H9 (cell line): Measurements from ENCODE around the gene LARGE1. TPM values are rescaled to one million over a fixed set of nuclear protein-coding genes. Genes with fewer than 3 reads are reported as not detected.

Source experiments
- DNase-seq: peaks from one replicate; pipeline ENCODE4 v3.0.0-alpha.2; 2017
- H2AFZ ChIP-seq: one replicate; pipeline ENCODE4 v1.6.1; 2013; ENCODE audit warnings: mild to moderate bottlenecking, low read length, control low read depth, moderate library complexity
- H2AK5ac ChIP-seq: 2 replicates; pipeline ENCODE4 v1.6.1; 2013; ENCODE audit warnings: low read length, control low read depth, mixed read lengths; ENCODE audit not compliant: insufficient read length
- H2BK120ac ChIP-seq: one replicate; pipeline ENCODE4 v1.6.1; 2013; ENCODE audit warnings: low read depth, mild to moderate bottlenecking, low read length, control low read depth, inconsistent platforms; ENCODE audit not compliant: poor library complexity, severe bottlenecking
- H2BK12ac ChIP-seq: 2 replicates; pipeline ENCODE4 v1.6.1; 2013; ENCODE audit warnings: low read length, control low read depth, mixed read lengths, low read depth; ENCODE audit not compliant: insufficient read length
- H2BK15ac ChIP-seq: 2 replicates; pipeline ENCODE4 v1.6.1; 2013; ENCODE audit warnings: low read depth, low read length, control low read depth
- H2BK20ac ChIP-seq: one replicate; pipeline ENCODE4 v1.6.1; 2013; ENCODE audit warnings: low read depth, mild to moderate bottlenecking, low read length, control low read depth, inconsistent platforms; ENCODE audit not compliant: poor library complexity, severe bottlenecking
- H2BK5ac ChIP-seq: 2 replicates; pipeline ENCODE4 v1.6.1; 2013; ENCODE audit warnings: low read length, control low read depth, mixed read lengths; ENCODE audit not compliant: insufficient read length
- H3K14ac ChIP-seq: 2 replicates; pipeline ENCODE4 v1.6.1; 2013; ENCODE audit warnings: low read length, control low read depth; ENCODE audit not compliant: insufficient read depth
- H3K18ac ChIP-seq: 2 replicates; pipeline ENCODE4 v1.6.1; 2013; ENCODE audit warnings: low read depth, mild to moderate bottlenecking, mixed read lengths, low read length, control low read depth; ENCODE audit not compliant: insufficient read length
- H3K23ac ChIP-seq: 2 replicates; pipeline ENCODE4 v1.6.1; 2013; ENCODE audit warnings: low read length, control low read depth, mixed read lengths, low read depth; ENCODE audit not compliant: insufficient read length
- H3K23me2 ChIP-seq: 2 replicates; pipeline ENCODE4 v1.6.1; 2013; ENCODE audit warnings: low read depth, mild to moderate bottlenecking, mixed read lengths, low read length, control low read depth; ENCODE audit not compliant: insufficient read length, poor library complexity, severe bottlenecking
- H3K27ac ChIP-seq: 2 replicates; pipeline ENCODE4 v1.5.1; 2013; ENCODE audit warnings: low read length, control low read depth, mixed read lengths, low read depth; ENCODE audit not compliant: insufficient read length
- H3K27me3 ChIP-seq: 2 replicates; pipeline ENCODE4 v1.6.1; 2013; ENCODE audit warnings: low read length, control low read depth, inconsistent platforms; ENCODE audit not compliant: insufficient read depth
- H3K4ac ChIP-seq: 2 replicates; pipeline ENCODE4 v1.6.1; 2013; ENCODE audit warnings: low read depth, mild to moderate bottlenecking, control low read depth, inconsistent platforms, low read length, moderate library complexity
- H3K4me1 ChIP-seq: 2 replicates; pipeline ENCODE4 v1.6.1; 2013; ENCODE audit warnings: low read length, control low read depth, inconsistent platforms; ENCODE audit not compliant: insufficient read depth
- H3K4me2 ChIP-seq: 2 replicates; pipeline ENCODE4 v1.6.1; 2013; ENCODE audit warnings: low read length, control low read depth, mixed read lengths; ENCODE audit not compliant: insufficient read length, insufficient read depth
- H3K56ac ChIP-seq: 2 replicates; pipeline ENCODE4 v1.6.1; 2013; ENCODE audit warnings: low read depth, mild to moderate bottlenecking, mixed read lengths, low read length, control low read depth; ENCODE audit not compliant: insufficient read length
- H3K79me1 ChIP-seq: 2 replicates; pipeline ENCODE4 v1.6.1; 2013; ENCODE audit warnings: low read depth, mild to moderate bottlenecking, moderate library complexity, low read length, control low read depth, inconsistent platforms; ENCODE audit not compliant: insufficient read depth, poor library complexity, severe bottlenecking
- H3K79me2 ChIP-seq: 2 replicates; pipeline ENCODE4 v1.6.1; 2013; ENCODE audit warnings: low read length, control low read depth, inconsistent platforms; ENCODE audit not compliant: insufficient read depth
- H3K9ac ChIP-seq: 2 replicates; pipeline ENCODE4 v1.6.1; 2013; ENCODE audit warnings: low read length, control low read depth, mixed read lengths; ENCODE audit not compliant: insufficient read length; ENCODE audit errors: extremely low read depth
- H3K9me3 ChIP-seq: one replicate; pipeline ENCODE4 v1.6.1; 2013; ENCODE audit warnings: low read depth, low read length, inconsistent platforms; ENCODE audit not compliant: control insufficient read depth
- H3T11ph ChIP-seq: one replicate; pipeline ENCODE4 v1.6.1; 2013; ENCODE audit warnings: mild to moderate bottlenecking, low read length, control low read depth, inconsistent platforms
- H4K20me1 ChIP-seq: one replicate; pipeline ENCODE4 v1.6.1; 2013; ENCODE audit not compliant: control insufficient read depth, insufficient read length, insufficient read depth
- H4K5ac ChIP-seq: 2 replicates; pipeline ENCODE4 v1.6.1; 2013; ENCODE audit warnings: low read depth, mild to moderate bottlenecking, mixed read lengths, low read length, control low read depth; ENCODE audit not compliant: insufficient read length
- H4K8ac ChIP-seq: replicated peaks from 2 replicates; pipeline ENCODE4 v1.6.1; 2013; ENCODE audit warnings: low read length, control low read depth, mixed read lengths, low read depth; ENCODE audit not compliant: insufficient read length
- H4K91ac ChIP-seq: 2 replicates; pipeline ENCODE4 v1.6.1; 2013; ENCODE audit warnings: low read depth, mild to moderate bottlenecking, moderate library complexity, mixed read lengths, low read length, control low read depth; ENCODE audit not compliant: insufficient read length
- H3K27ac Mint-ChIP-seq, 3 experiments: 2 replicates in 2 of 3; 3 replicates in 1 of 3; pipeline ENCODE4 v1.8.0; 2020 to 2021; ENCODE audit warnings: mixed read lengths in 3 of 3, mild to moderate bottlenecking in 1 of 3, moderate library complexity in 1 of 3
- H3K27me3 Mint-ChIP-seq: 2 replicates; pipeline ENCODE4 v1.8.0; 2021; ENCODE audit warnings: low read depth, mild to moderate bottlenecking, moderate library complexity, mixed read lengths
- H3K36me3 Mint-ChIP-seq, 3 experiments: 2 replicates in 2 of 3; 3 replicates in 1 of 3; pipeline ENCODE4 v1.8.0; 2020 to 2021; ENCODE audit warnings: low read depth in 3 of 3, mixed read lengths in 3 of 3; ENCODE audit not compliant: insufficient read depth in 1 of 3
- H3K4me1 Mint-ChIP-seq, 2 experiments: 2 replicates each; pipeline ENCODE4 v1.8.0; 2020; ENCODE audit warnings: mixed read lengths in 2 of 2
- H3K4me3 Mint-ChIP-seq, 2 experiments: 2 replicates in 1 of 2; 3 replicates in 1 of 2; pipeline ENCODE4 v1.8.0; 2020 to 2021; ENCODE audit warnings: mild to moderate bottlenecking in 2 of 2, mixed read lengths in 2 of 2, moderate library complexity in 1 of 2
- H3K9me3 Mint-ChIP-seq, 2 experiments: 2 replicates in 1 of 2; 3 replicates in 1 of 2; pipeline ENCODE4 v1.8.0; 2020; ENCODE audit warnings: mild to moderate bottlenecking in 2 of 2, mixed read lengths in 2 of 2, moderate library complexity in 1 of 2
- WGBS: extraction: QIAGEN DNeasy Blood & Tissue Kit; methylation state at CpG from one replicate; pipeline ENCODE4 v1.1.7; 2013; ENCODE audit warnings: missing lambda C conversion rate, low lambda C conversion rate, mixed read lengths; ENCODE audit not compliant: insufficient read length; ENCODE audit errors: extremely low coverage; 5-methylcytosine and 5-hydroxymethylcytosine counted together
- total RNA-seq: library from RNA; stranded (reverse); gene quantifications from 2 replicates; pipeline ENCODE4 v1.2.1, GENCODE V29; 2021
- TF ChIP-seq, protein P1 (sequence below): fragments of 200-600 bp; sonication (generic); conservative IDR thresholded peaks from 3 replicates; pipeline ENCODE4 v1.8.0; 2021; ENCODE audit warnings: antibody characterized with exemption, mild to moderate bottlenecking

LARGE1 gene
- total RNA-seq, 1 experiment from 2014 or later: 43.5 TPM

DNA sequence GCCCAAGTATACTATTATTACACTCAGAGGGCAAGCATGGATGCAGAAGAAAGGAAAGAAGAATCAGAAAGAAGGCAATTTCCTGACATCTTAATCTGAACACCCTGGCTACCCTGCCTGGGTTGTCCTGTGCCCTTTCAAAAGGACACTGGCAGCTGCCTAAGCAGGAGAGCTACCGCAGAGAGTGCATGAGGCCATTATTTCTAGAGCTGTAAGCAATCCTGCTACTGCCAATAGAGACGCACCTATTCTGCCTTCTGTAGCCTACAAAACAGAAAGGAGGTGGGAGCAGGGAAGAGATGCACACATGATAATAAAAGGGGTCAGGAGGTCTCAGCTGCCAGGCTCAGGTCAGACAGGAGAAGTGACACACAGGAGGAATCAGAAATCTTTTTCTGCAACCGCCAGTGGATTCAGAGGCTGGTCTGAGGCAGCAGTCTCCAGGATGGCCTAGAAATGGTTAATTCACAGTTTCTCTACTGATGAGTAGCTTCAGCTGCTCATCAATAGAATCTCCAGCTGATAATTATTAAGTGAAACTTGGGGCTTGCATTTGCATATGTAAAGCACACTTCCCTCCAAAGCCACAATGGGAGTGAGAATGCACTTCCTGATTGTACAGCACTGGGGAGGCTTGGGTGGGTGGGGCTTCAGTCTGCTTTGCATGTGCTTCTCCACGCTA, 253.9 kb downstream of the LARGE1 start:
- Mint-ChIP-seq H3K27ac (peak overlapping the region; percentile 24 to 93 (median 93); a peak in 6 of 7 replicates), H3K9me3 (no peaks in the 10 kb centered on the region), H3K36me3 (peaks cover 0 to 3% (median 0%) of the 10 kb centered on the region in 3 experiments; a peak in 1 of 7 replicates), H3K4me1 (peaks cover 43 to 59% of the 10 kb centered on the region in 2 experiments), H3K4me3 (peak overlapping the region in 1 of 2 experiments; percentile 67; a peak in 3 of 5 replicates), H3K27me3 (no peaks in the 10 kb centered on the region)
- Histone ChIP-seq H4K5ac (no peak overlapping the region), H2BK12ac (no peak overlapping the region), H3K23ac (no peak overlapping the region), H3K18ac (no peak overlapping the region), H3K27ac (no peak overlapping the region), H3K79me1 (peaks cover 12% of the 10 kb centered on the region), H3K14ac (no peak overlapping the region), H3K79me2 (peaks cover 11% of the 10 kb centered on the region; the same call in 1 of the 2 replicates), H3K27me3 (no peaks in the 10 kb centered on the region), H3K4me2 (peak overlapping the region; percentile 24), H2AK5ac (no peak overlapping the region), H3T11ph (no peak overlapping the region), H3K4ac (no peak overlapping the region), H3K9me3 (no peaks in the 10 kb centered on the region), H3K9ac (no peak overlapping the region), H4K20me1 (no peaks in the 10 kb centered on the region), H2BK120ac (no peak overlapping the region), H2AFZ (no peak overlapping the region), H2BK15ac (no peak overlapping the region), H3K23me2 (no peaks in the 10 kb centered on the region), H3K4me1 (peaks cover 17% of the 10 kb centered on the region; the same call in 1 of the 2 replicates), H2BK5ac (no peak overlapping the region), H4K8ac (no peak overlapping the region), H4K91ac (no peak overlapping the region), H2BK20ac (no peak overlapping the region), H3K56ac (no peak overlapping the region)
- no CpG with 5 or more reads among the region's 4 CpGs for WGBS
- TF ChIP-seq, protein P1, sequence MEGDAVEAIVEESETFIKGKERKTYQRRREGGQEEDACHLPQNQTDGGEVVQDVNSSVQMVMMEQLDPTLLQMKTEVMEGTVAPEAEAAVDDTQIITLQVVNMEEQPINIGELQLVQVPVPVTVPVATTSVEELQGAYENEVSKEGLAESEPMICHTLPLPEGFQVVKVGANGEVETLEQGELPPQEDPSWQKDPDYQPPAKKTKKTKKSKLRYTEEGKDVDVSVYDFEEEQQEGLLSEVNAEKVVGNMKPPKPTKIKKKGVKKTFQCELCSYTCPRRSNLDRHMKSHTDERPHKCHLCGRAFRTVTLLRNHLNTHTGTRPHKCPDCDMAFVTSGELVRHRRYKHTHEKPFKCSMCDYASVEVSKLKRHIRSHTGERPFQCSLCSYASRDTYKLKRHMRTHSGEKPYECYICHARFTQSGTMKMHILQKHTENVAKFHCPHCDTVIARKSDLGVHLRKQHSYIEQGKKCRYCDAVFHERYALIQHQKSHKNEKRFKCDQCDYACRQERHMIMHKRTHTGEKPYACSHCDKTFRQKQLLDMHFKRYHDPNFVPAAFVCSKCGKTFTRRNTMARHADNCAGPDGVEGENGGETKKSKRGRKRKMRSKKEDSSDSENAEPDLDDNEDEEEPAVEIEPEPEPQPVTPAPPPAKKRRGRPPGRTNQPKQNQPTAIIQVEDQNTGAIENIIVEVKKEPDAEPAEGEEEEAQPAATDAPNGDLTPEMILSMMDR: no peak
- no peak for DNase-seq
